HG02588 (cell line): Measurements from ENCODE around the gene RINL.
"Not testable (repeated sequence)": the region's sequence is repeated elsewhere in the genome, so short reads cannot be mapped to it uniquely, and the experiment has no call there.

ENCODE experiments used
- ATAC-seq: cut with Tn5 transposase; IDR thresholded peaks from one replicate; pipeline ENCODE4 v1.9.1; 2021; ENCODE audit warnings: mild to moderate bottlenecking, moderate library complexity; ENCODE audit not compliant: unreplicated experiment

The RINL gene

GRCh38 chr19:38836983-38837626, 41.0 kb downstream of the RINL start:
- no peak for ATAC-seq

GRCh38 chr19:38836159-38836982, 41.7 kb downstream of the RINL start:
- ATAC-seq, result no peak

GRCh38 chr19:38834590-38834989, 43.5 kb downstream of the RINL start:
- ATAC-seq, result no peak

GRCh38 chr19:38834104-38834490, 44.0 kb downstream of the RINL start:
- ATAC-seq, result no peak

- no peak for ATAC-seq
Measured at GRCh38 chr19:38833092-38833425, 45.0 kb downstream of the RINL start.

- peak; percentile 36 for ATAC-seq
Measured at GRCh38 chr19:38831142-38831605, 46.9 kb downstream of the RINL start.

GRCh38 chr19:38830039-38830733, 47.9 kb downstream of the RINL start:
- no peak for ATAC-seq

GRCh38 chr19:38829203-38829602, 48.9 kb downstream of the RINL start:
- ATAC-seq, result not testable (repeated sequence)

GRCh38 chr19:38826856-38827551, 51.1 kb downstream of the RINL start:
- ATAC-seq, result no peak

- not testable (repeated sequence) for ATAC-seq
Measured at GRCh38 chr19:38825936-38826335, 52.1 kb downstream of the RINL start.

GRCh38 chr19:38821230-38821825, 56.7 kb downstream of the RINL start:
- ATAC-seq, result not testable (repeated sequence)

GRCh38 chr19:38819231-38819920, 58.7 kb downstream of the RINL start:
- no peak for ATAC-seq
